NT2/D1 (cell line): ENCODE measurements around the gene REX1BD.

Experiments used
- DNase-seq: peaks from one replicate; pipeline ENCODE4 v3.0.0-alpha.2; 2011; ENCODE audit warnings: low read depth, low spot score
- H3K27me3 ChIP-seq: 2 replicates; pipeline ENCODE4 v1.6.0; 2011; ENCODE audit warnings: mild to moderate bottlenecking; ENCODE audit not compliant: insufficient read length, insufficient read depth
- H3K36me3 ChIP-seq: 2 replicates; pipeline ENCODE4 v1.6.1; 2011; ENCODE audit warnings: mild to moderate bottlenecking, low read length, mixed read lengths; ENCODE audit not compliant: insufficient read depth, insufficient read length
- H3K4me1 ChIP-seq: 2 replicates; pipeline ENCODE4 v1.5.1; 2011; ENCODE audit not compliant: insufficient read depth, insufficient read length
- H3K4me3 ChIP-seq: 2 replicates; pipeline ENCODE4 v1.5.1; 2011; ENCODE audit warnings: low read depth; ENCODE audit not compliant: insufficient read length
- H3K9ac ChIP-seq: 2 replicates; pipeline ENCODE4 v1.6.0; 2011; ENCODE audit warnings: low read depth; ENCODE audit not compliant: insufficient read length
- H3K9me3 ChIP-seq: 2 replicates; pipeline ENCODE4 v1.5.1; 2011; ENCODE audit warnings: mild to moderate bottlenecking, low read length; ENCODE audit not compliant: insufficient read depth
- SUZ12 ChIP-seq: IDR thresholded peaks from 2 replicates; pipeline ENCODE4 v1.6.1; 2011; ENCODE audit not compliant: insufficient read length, insufficient read depth; ENCODE audit errors: extremely low read depth
- YY1 ChIP-seq: IDR thresholded peaks from 2 replicates; pipeline ENCODE4 v1.6.1; 2011; ENCODE audit not compliant: insufficient read length, insufficient read depth
- ZNF274 ChIP-seq: IDR thresholded peaks from 2 replicates; pipeline ENCODE4 v1.6.1; 2011; ENCODE audit warnings: mild to moderate bottlenecking, low read depth, low read length

The REX1BD gene

DNA sequence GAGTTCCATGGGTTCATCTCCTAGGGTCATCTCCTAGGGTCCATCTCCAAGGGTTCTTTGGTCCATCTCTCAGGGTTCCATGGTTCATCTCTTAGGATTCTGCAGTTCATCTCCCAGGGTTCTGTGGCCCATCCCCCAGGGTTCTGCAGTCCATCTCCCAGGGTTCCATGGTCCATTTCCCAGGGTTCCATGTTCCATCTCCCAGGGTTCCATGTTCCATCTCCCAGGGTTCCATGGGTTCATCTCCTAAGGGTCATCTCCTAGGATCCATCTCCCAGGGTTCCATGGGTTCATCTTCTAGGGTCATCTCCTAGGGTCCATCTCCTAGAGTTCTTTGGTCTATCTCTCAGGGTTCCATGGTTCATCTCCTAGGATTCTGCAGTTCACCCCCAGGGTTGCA lies 29.0 kb downstream of the REX1BD start:
- H3K9me3 ChIP-seq, result peaks cover 4% of the 10 kb centered on the region; the same call in 1 of the 2 replicates
- no peak for DNase-seq
- H3K4me3 ChIP-seq, result no peak overlapping the region
- H3K9ac ChIP-seq, result no peak overlapping the region
- peaks cover 18% of the 10 kb centered on the region for H3K4me1 ChIP-seq
- H3K27me3 ChIP-seq, result peaks cover 44% of the 10 kb centered on the region
- H3K36me3 ChIP-seq, result no peaks in the 10 kb centered on the region
- TF ChIP-seq ZNF274, result no peak
- TF ChIP-seq SUZ12, result no peak
- no peak for TF ChIP-seq YY1

DNA sequence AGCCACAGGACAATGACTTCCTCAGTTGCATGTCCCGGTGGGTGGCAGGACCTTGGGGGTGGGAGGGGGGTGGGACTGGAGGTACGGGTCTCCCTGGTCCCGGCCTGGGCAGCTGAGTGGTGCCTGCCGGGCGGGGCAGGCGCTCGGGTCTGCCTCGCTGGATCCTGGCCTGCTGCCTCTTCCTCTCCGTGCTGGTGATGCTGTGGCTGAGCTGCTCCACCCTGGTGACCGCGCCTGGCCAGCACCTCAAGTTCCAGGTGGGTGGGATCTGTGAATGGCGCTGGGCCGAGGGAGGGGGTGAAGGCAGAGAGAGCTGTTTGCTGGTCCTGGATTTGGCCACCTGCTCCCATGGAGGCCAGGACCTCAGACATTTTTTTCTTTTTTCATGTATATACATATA lies 29.6 kb downstream of the REX1BD start:
- H3K4me3 ChIP-seq, result no peak overlapping the region
- peaks cover 4% of the 10 kb centered on the region; the same call in 1 of the 2 replicates for H3K9me3 ChIP-seq
- no peak for DNase-seq
- no peaks in the 10 kb centered on the region for H3K36me3 ChIP-seq
- peaks cover 38% of the 10 kb centered on the region for H3K27me3 ChIP-seq
- H3K4me1 ChIP-seq, result peaks cover 18% of the 10 kb centered on the region
- no peak overlapping the region for H3K9ac ChIP-seq
- TF ChIP-seq ZNF274, result no peak
- TF ChIP-seq SUZ12, result no peak
- no peak for TF ChIP-seq YY1

DNA sequence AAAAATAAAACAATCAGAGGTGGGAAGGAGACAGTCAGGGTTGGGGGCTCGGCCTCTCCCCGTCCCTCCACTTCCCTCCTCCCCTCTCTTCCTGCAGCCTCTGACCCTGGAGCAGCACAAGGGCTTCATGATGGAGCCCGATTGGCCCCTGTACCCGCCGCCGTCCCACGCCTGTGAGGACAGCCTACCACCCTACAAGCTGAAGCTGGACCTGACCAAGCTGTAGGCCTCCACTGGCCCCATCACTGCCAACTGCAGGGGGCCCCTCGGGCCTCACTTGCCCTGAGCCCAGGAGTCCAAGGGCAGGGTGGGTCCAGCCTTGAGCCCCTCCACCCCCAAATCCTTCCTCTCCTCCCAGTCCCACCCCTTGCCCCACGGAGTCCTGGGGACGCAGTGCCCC lies 31.7 kb downstream of the REX1BD start:
- TF ChIP-seq YY1, result no peak
- no peak for DNase-seq
- no peak overlapping the region for H3K9ac ChIP-seq
- peaks cover 11% of the 10 kb centered on the region for H3K4me1 ChIP-seq
- H3K9me3 ChIP-seq, result peaks cover 4% of the 10 kb centered on the region; the same call in 1 of the 2 replicates
- H3K4me3 ChIP-seq, result no peak overlapping the region
- no peaks in the 10 kb centered on the region for H3K36me3 ChIP-seq
- peaks cover 17% of the 10 kb centered on the region for H3K27me3 ChIP-seq

DNA sequence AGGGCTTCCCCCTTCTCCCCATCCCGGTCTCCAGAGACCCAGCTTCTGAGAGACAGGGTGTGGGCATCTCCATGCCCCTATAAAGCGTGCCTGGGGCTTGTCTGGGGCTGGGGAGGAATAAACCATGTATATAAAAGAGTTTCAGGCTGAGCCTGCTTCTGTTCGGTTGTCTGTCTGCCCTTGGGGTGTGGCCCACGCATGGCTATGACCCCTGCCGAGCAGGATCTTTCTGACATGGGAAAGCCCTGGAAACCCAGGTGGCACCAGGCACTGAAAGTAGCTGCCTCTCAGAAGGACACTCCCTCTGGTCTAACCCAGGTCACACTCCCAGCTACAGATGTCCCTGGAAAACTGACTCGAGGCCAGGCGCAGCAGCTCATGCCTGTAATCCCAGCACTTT lies 32.3 kb downstream of the REX1BD start:
- H3K4me1 ChIP-seq, result peaks cover 11% of the 10 kb centered on the region
- no peak overlapping the region for H3K4me3 ChIP-seq
- no peak overlapping the region for H3K9ac ChIP-seq
- H3K36me3 ChIP-seq, result no peaks in the 10 kb centered on the region
- DNase-seq, result no peak
- peaks cover 11% of the 10 kb centered on the region for H3K27me3 ChIP-seq
- TF ChIP-seq ZNF274 (no peak), SUZ12 (no peak), YY1 (no peak)
- H3K9me3 ChIP-seq, result peaks cover 4% of the 10 kb centered on the region; the same call in 1 of the 2 replicates

DNA sequence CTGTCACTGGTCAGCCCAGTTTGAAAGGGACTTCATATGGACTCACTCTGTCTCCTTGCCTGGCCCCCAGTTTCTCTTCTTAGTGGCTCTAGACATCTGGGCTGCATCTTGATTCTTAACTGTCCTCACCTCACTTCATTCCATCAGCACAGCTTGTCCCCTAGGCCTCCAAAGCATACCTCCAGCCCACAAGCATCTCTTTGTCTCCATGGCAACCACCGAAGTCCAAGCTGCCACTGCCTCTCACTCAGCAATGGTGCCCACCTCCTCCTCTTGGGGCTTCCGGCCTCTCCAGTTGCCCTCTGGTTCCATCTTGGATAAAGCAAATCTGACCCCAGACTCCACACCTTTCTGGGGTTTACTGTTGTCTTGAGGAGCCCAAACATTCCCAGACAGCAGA lies 38.3 kb downstream of the REX1BD start:
- no peaks in the 10 kb centered on the region for H3K36me3 ChIP-seq
- peaks cover 3% of the 10 kb centered on the region for H3K27me3 ChIP-seq
- no peaks in the 10 kb centered on the region for H3K9me3 ChIP-seq
- peaks cover 3% of the 10 kb centered on the region for H3K4me1 ChIP-seq
- H3K9ac ChIP-seq, result no peak overlapping the region
- TF ChIP-seq ZNF274, result no peak
- TF ChIP-seq YY1, result no peak
- TF ChIP-seq SUZ12, result no peak
- no peak for DNase-seq
- H3K4me3 ChIP-seq, result no peak overlapping the region

DNA sequence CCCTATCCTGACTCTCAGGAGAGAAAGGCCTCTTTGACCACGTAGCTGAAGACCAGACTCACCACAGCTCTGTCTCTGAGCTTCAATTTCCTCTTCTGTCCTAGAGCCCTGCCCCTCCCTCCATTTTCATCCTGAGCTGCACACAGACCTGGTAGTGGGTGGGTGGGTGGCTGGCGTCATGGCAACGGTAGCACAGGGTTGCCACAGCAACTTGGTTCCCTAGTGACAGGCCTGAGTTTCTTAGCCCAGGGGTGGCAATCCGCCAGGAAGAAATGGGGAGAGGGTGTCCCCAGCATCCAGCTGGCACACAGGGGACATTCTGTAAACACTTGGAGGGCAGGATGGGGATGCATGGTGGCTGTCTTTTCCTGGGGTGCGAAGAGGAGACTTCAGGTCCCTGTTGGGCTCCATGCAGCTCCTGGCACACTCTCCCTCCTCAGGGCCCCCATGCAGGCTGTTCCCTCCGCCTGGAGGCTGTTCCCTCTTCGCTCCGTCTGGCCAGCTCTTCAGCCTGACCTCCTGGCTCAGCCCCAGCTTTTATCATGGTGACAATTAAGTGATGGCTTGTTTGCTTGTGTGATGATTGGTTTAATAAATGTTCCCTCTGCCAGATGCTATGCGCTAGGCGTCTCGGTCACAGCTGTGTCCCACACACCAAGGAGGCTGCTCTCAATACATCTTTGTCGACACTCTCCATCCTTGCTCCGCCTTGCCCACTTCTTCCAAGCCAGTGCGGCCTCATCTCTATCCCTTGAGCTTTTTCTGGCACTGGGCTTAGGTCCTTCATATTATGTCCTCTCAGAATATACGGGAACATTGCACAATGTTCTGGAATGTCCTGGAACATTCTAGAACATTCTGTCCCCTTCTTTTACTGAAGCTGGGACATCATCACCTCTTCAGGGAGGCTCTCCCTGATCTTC lies 40.8 kb downstream of the REX1BD start:
- DNase-seq, result no peak
- H3K9ac ChIP-seq, result no peak overlapping the region

DNA sequence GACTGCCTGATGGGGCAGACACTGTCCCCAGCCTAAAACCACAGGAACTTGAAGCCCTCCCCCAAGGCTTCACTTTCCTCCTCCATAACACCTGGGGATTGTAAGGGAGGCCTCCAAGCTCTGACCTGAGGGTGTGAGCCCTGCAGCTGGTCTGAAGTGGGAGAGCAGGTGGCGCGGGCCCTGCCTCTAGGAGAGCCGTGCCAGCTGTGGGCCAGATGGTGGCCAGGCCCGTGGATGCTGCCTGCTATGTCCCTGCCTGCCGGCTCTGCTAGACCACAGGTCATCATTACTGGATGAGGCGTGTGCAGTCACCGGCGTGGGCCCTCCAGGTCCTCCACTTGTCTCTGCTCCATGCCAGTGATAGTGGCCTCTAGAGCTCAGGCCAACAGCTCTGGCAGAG lies 44.7 kb downstream of the REX1BD start:
- Histone ChIP-seq H3K4me1 (peaks cover 14% of the 10 kb centered on the region), H3K36me3 (no peaks in the 10 kb centered on the region), H3K27me3 (peaks cover 17% of the 10 kb centered on the region), H3K9me3 (no peaks in the 10 kb centered on the region), H3K9ac (no peak overlapping the region), H3K4me3 (no peak overlapping the region)
- no peak for TF ChIP-seq ZNF274
- no peak for TF ChIP-seq YY1
- no peak for TF ChIP-seq SUZ12
- no peak for DNase-seq

More for the DNA sequence above, 40.8 kb downstream of the REX1BD start:
- H3K4me3 ChIP-seq, result no peak overlapping the region
- H3K9me3 ChIP-seq, result no peaks in the 10 kb centered on the region
- TF ChIP-seq ZNF274 (no peak), SUZ12 (no peak)
- H3K4me1 ChIP-seq, result peaks cover 5% of the 10 kb centered on the region
- no peaks in the 10 kb centered on the region for H3K36me3 ChIP-seq
- H3K27me3 ChIP-seq, result peaks cover 3% of the 10 kb centered on the region
